Activated naive CD4-positive, alpha-beta T cell treated with anti-CD3 and anti-CD28 coated beads, Interleukin-2, amount 10 ng/mL, durations not matched to agents 7 days and 5 days (primary cell): ENCODE data around the gene RBBP6.

Experiments used
- CTCF ChIA-PET: fragments of 350-600 bp; sonication (Branson Sonifier 250); formaldehyde crosslinking; loops from one replicate; lab custom pipeline; 2021; ENCODE audit warnings: antibody characterized with exemption; lab: Charles Lee
- DNase-seq: peaks from one replicate; pipeline ENCODE4 v3.0.0-alpha.2; 2020
- H3K27ac Mint-ChIP-seq: one replicate; pipeline ENCODE4 v1.8.0; 2021; ENCODE audit warnings: mild to moderate bottlenecking, moderate library complexity, mixed read lengths
- H3K27me3 Mint-ChIP-seq: one replicate; pipeline ENCODE4 v1.8.0; 2021; ENCODE audit warnings: mild to moderate bottlenecking, mixed read lengths
- H3K36me3 Mint-ChIP-seq: one replicate; pipeline ENCODE4 v1.8.0; 2021; ENCODE audit warnings: mixed read lengths
- H3K4me1 Mint-ChIP-seq: one replicate; pipeline ENCODE4 v1.8.0; 2021; ENCODE audit warnings: mixed read lengths
- H3K4me3 Mint-ChIP-seq: one replicate; pipeline ENCODE4 v1.8.0; 2021; ENCODE audit warnings: mild to moderate bottlenecking, moderate library complexity, mixed read lengths
- H3K9me3 Mint-ChIP-seq: one replicate; pipeline ENCODE4 v1.8.0; 2021; ENCODE audit warnings: mixed read lengths

Gene RBBP6

DNA sequence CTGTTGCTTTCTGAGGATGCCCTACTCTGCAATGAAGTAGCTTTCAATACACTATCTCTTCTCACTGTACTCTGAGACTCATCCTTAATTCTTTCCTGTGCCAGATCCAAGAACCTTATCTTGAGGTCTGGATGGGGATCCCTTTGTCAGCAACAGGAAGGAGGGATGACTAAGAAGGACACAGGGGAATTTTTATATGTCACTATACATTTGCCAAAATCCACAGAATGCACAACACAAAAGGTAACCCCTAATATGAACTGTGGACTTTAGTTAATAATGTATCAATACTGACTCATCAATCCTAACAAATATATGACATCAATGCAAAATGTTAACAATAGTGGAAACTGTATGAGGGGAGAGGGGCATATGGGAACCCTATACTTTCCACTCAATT is 4.7 kb upstream of the RBBP6 start:
- H3K4me1 Mint-ChIP-seq = peaks cover 12% of the 10 kb centered on the region
- peaks cover 2% of the 10 kb centered on the region for H3K36me3 Mint-ChIP-seq
- H3K4me3 Mint-ChIP-seq = no peak overlapping the region
- no peak overlapping the region for H3K27ac Mint-ChIP-seq
- DNase-seq = no peak
- peaks cover 28% of the 10 kb centered on the region for H3K27me3 Mint-ChIP-seq
- CTCF ChIA-PET = interaction anchor here (1.5 kb wide), 1 partner anchor 19 kb away, joined by 3 read pairs; no protein-coding TSS in a partner anchor
- H3K9me3 Mint-ChIP-seq = no peaks in the 10 kb centered on the region

DNA sequence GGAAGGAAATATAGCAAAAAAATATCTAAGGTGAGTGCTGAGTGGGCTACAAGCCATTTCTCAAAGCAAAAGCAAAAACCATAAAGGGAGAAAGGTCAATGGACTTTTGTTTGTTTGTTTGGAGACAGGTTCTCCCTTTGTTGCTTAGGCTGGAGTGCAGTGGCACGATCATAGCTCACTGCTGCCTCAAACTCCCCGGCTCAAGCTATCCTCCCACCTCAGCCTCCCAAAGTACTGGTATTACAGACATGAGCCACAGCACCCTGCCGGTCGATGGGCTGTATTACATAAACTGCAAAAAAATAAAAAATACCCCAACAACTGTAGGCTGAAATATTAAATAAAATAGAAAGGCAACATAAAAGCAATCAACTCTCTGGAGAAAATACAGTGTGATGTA is 3.5 kb upstream of the RBBP6 start:
- Mint-ChIP-seq H3K9me3 (no peaks in the 10 kb centered on the region), H3K36me3 (peaks cover 7% of the 10 kb centered on the region), H3K27ac (no peak overlapping the region), H3K4me3 (no peak overlapping the region), H3K4me1 (peaks cover 12% of the 10 kb centered on the region), H3K27me3 (peaks cover 19% of the 10 kb centered on the region)
- CTCF ChIA-PET = interaction anchor here (0.9 to 2.6 kb wide), 2 partner anchors 19 to 31 kb away, joined by 3 to 7 read pairs; no protein-coding TSS in a partner anchor
- no peak for DNase-seq

DNA sequence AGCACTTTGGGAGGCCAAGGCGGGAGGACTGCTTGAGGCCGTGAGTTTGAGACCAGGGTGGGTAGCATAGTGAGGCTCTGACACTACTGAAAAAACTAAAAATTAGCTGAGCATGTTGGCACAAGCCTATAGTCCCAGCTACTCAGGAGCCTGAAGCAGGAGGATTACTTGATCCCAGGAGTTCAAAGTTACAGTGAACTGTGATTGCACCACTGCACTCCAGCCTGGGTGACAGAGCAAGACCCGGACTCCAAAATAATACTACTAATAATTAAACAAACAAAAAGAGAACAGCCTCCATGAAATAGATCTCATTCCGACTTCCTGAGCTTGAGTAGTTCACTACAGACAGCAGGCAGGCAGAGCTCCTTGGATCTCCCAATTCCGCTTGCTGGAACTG is 2.7 kb upstream of the RBBP6 start:
- Mint-ChIP-seq H3K36me3 (peaks cover 14% of the 10 kb centered on the region), H3K9me3 (no peaks in the 10 kb centered on the region), H3K27ac (no peak overlapping the region), H3K27me3 (peaks cover 16% of the 10 kb centered on the region), H3K4me1 (peaks cover 13% of the 10 kb centered on the region), H3K4me3 (no peak overlapping the region)
- DNase-seq = no peak
- CTCF ChIA-PET = interaction anchor here (2.6 kb wide), 1 partner anchor 20 kb away, joined by 7 read pairs; no protein-coding TSS in a partner anchor

DNA sequence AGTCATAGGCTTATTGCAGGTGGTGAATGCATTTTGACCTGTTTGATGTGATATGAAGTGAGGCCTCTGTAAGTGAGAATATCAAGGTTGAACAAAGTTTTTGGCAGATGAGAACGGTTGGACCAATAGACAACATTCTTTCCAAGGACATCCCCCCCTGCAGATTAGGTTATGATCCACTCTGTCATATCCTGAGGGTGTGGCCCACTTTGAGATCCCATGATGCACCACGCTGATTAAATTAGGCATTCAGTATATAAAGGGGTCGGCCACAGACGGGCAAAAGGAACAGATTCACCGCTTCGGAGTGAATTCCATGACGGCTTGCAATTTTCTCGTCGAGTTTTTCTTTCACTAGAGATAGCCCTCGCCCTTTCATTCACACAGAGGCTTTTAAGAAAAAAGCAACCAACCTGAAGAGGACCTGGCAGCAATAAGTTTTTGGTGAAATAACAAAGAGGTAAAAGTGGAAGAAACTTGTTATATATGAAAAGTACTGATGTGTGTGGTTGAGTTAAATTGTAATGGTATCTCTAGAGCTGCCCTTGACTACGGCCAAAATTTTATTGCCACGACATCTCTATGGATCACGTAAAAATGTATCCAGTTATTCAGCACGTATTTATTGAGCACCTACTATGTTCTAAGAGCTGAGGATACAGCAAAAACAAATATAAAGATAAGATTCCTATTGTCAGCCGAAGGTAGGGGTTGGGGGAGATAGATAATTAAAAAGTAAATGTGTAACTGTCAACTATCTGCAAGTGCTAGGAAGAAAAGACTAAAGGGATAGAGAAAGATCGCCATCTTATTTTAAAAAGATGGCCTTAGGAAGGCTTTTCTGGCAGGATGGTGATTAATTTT is 1.7 kb upstream of the RBBP6 start:
- CTCF ChIA-PET = interaction anchor here (1.4 to 2.6 kb wide), 3 partner anchors 21 to 33 kb away, joined by 6 to 8 read pairs (median 7); no protein-coding TSS in a partner anchor
- peaks cover 11% of the 10 kb centered on the region for H3K27me3 Mint-ChIP-seq
- H3K27ac Mint-ChIP-seq = no peak overlapping the region

DNA sequence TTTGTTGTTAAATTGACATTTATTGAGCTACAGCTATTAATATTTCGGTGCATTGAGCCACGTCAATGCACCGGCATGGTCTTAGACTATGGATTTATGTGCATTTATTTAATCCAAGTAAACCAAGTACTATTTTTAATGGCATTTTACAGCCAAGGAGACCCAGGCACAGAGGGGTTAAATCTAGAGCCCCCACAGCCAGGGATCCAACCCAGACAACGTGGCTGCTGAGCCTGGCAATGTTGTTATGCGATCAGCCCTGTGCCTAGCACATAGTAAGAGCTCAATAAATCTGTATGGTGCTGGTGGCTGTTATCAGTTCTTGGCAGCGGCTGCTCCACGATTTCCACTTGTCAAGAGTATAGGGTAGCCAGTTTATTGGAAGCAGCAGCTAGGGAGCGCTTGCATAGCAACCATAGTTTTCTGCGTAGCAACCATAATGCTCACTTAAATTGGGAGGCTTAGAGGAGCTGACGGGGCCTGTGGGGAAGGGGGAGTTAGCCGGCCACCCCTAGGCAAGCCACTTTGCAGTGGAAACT is 541 bp upstream of the RBBP6 start:
- peaks cover 31% of the 10 kb centered on the region for H3K4me1 Mint-ChIP-seq
- CTCF ChIA-PET = interaction anchor here (0.9 to 1.4 kb wide), 3 partner anchors 18 to 34 kb away, joined by 3 to 8 read pairs (median 6); no protein-coding TSS in a partner anchor
- peak overlapping the region; percentile 100 for H3K27ac Mint-ChIP-seq
- no peaks in the 10 kb centered on the region for H3K9me3 Mint-ChIP-seq
- H3K27me3 Mint-ChIP-seq = peaks cover 5% of the 10 kb centered on the region
- DNase-seq = no peak
- peak overlapping the region; percentile 97 for H3K4me3 Mint-ChIP-seq
- peaks cover 25% of the 10 kb centered on the region for H3K36me3 Mint-ChIP-seq

More for the DNA sequence above, 1.7 kb upstream of the RBBP6 start:
- peaks cover 21% of the 10 kb centered on the region for H3K4me1 Mint-ChIP-seq
- no peak for DNase-seq
- H3K9me3 Mint-ChIP-seq = no peaks in the 10 kb centered on the region
- H3K36me3 Mint-ChIP-seq = peaks cover 19% of the 10 kb centered on the region
- H3K4me3 Mint-ChIP-seq = peak overlapping the region; percentile 33

DNA sequence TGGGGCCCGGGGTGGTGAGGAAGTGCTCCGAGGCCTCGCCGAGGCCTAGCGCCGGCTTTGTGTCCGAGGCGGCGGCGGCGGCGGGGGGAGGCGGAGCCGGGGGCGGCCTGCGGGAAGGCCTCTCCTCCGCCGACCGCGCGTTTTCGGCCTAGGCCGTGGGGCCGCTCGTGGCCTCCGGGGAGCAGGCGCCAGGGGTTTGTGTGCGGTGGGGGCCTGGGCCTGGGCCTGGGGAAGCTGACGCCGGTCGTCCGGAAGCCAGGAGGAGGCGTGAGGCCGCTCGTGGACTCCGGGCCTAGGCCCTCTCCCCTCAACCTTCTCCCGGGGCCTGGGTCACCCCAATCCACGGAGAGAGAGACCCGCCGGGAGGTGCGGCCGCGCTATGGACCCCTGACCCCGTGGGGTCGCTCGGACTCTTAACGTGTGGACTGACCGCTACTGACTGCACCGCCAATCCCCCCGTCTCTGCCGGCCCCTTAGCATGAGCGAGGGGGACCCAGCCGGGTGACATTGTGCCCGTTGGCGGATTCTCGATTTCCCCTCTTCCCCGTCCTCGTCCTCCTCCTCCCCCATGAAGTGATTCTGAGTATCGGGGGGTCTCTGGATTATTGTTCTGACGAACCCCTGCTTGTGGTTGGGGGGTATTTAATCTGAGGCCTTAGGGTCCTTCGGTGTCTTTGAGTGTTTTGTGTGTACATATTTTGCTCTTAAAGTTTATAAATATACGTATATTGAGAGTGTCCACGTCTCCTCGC is 660 bp downstream of the RBBP6 start:
- H3K27ac Mint-ChIP-seq = peak overlapping the region; percentile 100
- no peaks in the 10 kb centered on the region for H3K9me3 Mint-ChIP-seq
- CTCF ChIA-PET = no interaction called here
- peak; percentile 73 for DNase-seq
- H3K27me3 Mint-ChIP-seq = peaks cover 5% of the 10 kb centered on the region
- H3K4me3 Mint-ChIP-seq = peak overlapping the region; percentile 97
- H3K4me1 Mint-ChIP-seq = peaks cover 43% of the 10 kb centered on the region
- peaks cover 28% of the 10 kb centered on the region for H3K36me3 Mint-ChIP-seq

DNA sequence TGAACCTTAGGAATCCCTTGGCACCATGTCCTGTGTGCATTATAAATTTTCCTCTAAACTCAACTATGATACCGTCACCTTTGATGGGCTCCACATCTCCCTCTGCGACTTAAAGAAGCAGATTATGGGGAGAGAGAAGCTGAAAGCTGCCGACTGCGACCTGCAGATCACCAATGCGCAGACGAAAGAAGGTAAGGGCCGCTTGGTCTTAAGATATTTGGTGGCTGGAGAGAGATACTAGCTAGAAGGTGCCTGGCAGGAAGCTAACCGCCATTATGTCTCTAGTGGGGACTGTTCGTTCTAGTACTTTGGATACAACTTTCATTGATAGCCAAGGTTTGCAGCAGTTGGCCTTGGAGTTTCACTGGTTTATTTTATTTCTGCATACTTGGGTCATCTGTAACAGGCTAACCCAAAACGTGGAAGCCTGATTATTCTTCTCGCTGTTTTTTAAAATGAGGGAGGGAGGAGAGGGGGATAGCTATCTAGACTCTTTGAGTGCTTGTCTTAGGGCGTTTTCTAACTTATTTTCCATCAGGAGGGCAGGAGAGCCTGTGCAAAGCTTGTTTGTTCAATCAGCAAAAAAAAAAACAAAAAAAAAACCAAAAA is 1.3 kb downstream of the RBBP6 start:
- Mint-ChIP-seq H3K36me3 (peaks cover 34% of the 10 kb centered on the region), H3K9me3 (no peaks in the 10 kb centered on the region), H3K27ac (peak overlapping the region; percentile 98), H3K4me1 (peaks cover 50% of the 10 kb centered on the region), H3K27me3 (peaks cover 5% of the 10 kb centered on the region), H3K4me3 (peak overlapping the region; percentile 97)
- CTCF ChIA-PET = interaction anchor here (2.1 kb wide), 1 partner anchor 24 kb away, joined by 7 read pairs; no protein-coding TSS in a partner anchor
- peak; percentile 32 for DNase-seq

DNA sequence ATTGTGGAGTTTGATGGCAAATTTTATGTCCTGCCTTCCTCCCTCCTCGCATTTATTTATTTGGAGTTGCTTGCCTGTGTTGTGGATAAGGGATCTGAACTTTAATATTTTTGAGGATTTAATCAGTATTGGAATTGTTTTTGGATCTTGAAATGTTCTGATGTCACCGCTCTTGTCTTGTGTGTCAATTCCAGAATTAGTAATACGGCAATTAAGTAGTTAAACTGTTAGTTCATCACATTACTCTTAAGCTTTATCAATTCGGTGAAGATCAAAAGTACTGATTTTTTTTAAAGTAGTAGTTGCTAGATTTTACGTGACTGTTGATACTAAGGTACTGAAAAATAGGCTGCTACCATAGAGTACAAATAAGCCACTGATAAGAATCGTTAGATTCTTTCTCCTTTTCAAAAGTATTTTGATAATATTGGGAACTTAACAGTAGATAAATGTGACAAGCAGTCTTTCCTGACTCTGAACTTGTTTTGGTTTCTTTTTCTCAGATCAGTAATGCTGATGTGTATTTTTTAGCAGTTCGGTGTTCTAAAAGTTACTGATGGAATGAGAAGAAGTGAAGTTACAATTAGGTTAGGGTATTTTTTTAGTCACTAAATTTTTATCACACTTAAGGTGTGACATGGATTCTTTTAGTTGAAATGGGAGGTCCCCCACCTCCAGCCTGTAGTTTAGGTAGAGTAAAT is 2.0 kb downstream of the RBBP6 start:
- CTCF ChIA-PET = interaction anchor here (0.6 to 2.1 kb wide), 3 partner anchors 25 to 758 kb away, joined by 3 to 7 read pairs (median 3); no protein-coding TSS in a partner anchor
- H3K4me1 Mint-ChIP-seq = peaks cover 51% of the 10 kb centered on the region
- H3K36me3 Mint-ChIP-seq = peaks cover 36% of the 10 kb centered on the region
- no peaks in the 10 kb centered on the region for H3K9me3 Mint-ChIP-seq
- H3K27ac Mint-ChIP-seq = peak overlapping the region; percentile 98
- DNase-seq = no peak
- H3K27me3 Mint-ChIP-seq = peaks cover 5% of the 10 kb centered on the region
- H3K4me3 Mint-ChIP-seq = peak overlapping the region; percentile 97

DNA sequence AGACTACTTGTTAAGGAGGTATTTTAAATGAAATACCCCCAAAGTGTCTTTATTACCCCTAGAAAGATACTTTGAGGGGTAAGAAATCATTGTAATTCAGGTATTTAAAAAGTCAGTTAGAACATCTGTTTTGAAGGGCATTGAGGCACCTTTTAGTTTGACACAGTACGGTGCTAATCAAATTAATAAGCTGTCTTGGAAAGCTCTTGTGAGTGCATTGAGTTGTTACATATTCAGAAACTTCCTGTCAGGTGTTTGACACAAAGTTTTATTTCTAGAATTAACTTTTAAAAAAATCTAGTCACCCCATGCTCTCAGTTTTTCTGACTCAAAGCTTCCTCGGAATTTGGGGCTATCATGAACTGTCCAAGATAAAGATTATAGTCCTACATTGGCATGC is 4.6 kb downstream of the RBBP6 start:
- H3K27me3 Mint-ChIP-seq = peaks cover 5% of the 10 kb centered on the region
- H3K4me3 Mint-ChIP-seq = peak overlapping the region; percentile 15
- CTCF ChIA-PET = no interaction called here
- peaks cover 42% of the 10 kb centered on the region for H3K4me1 Mint-ChIP-seq
- peaks cover 48% of the 10 kb centered on the region for H3K36me3 Mint-ChIP-seq
- no peaks in the 10 kb centered on the region for H3K9me3 Mint-ChIP-seq
- no peak for DNase-seq
- H3K27ac Mint-ChIP-seq = peak overlapping the region; percentile 45

DNA sequence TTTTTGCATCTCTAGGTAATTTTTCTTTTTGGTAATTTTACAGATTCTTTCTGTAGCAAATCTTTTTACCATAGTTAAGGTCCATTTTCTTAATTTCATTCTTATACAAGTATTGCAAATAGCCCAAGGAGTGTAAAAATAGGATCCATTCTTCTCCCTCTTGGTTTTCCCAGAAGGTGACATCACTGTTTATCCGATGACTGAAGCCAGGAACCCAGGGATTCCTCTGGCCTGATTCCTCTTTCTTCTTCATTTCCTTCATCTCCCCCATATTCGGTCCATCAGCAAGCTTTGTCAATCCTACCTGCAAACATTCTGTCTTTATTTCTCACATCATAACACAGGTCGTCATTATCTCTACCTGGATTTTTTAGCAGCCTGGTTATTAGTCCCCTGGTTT is 5.3 kb downstream of the RBBP6 start:
- no peaks in the 10 kb centered on the region for H3K27me3 Mint-ChIP-seq
- peaks cover 48% of the 10 kb centered on the region for H3K4me1 Mint-ChIP-seq
- no peak overlapping the region for H3K27ac Mint-ChIP-seq
- no peak for DNase-seq
- no peak overlapping the region for H3K4me3 Mint-ChIP-seq
- CTCF ChIA-PET = no interaction called here
- H3K36me3 Mint-ChIP-seq = peaks cover 51% of the 10 kb centered on the region
- no peaks in the 10 kb centered on the region for H3K9me3 Mint-ChIP-seq

DNA sequence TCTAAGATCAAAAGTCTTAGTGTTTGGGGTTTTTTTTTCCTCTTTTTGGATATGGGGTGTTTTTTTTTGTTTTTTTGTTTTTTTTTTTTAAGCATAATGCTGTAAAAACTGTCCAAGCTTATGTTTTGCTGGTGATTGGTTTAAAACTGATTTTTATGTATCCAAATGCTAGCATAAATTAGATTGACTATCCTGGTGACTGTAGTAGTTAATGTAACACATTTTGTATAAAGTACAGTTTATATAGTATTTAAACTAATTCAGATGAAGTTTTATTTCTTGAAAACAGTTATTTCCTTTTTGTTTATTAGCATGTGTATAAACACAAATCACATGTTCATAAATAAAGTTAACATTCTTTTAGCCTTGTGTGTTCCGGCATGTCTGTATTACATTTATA is 10.9 kb downstream of the RBBP6 start:
- H3K4me1 Mint-ChIP-seq = peaks cover 19% of the 10 kb centered on the region
- no peak overlapping the region for H3K4me3 Mint-ChIP-seq
- DNase-seq = no peak
- CTCF ChIA-PET = interaction anchor here (1.4 kb wide), 1 partner anchor 15 kb away, joined by 3 read pairs; no protein-coding TSS in a partner anchor
- peaks cover 36% of the 10 kb centered on the region for H3K36me3 Mint-ChIP-seq
- H3K9me3 Mint-ChIP-seq = no peaks in the 10 kb centered on the region
- H3K27me3 Mint-ChIP-seq = no peaks in the 10 kb centered on the region
- H3K27ac Mint-ChIP-seq = no peak overlapping the region

DNA sequence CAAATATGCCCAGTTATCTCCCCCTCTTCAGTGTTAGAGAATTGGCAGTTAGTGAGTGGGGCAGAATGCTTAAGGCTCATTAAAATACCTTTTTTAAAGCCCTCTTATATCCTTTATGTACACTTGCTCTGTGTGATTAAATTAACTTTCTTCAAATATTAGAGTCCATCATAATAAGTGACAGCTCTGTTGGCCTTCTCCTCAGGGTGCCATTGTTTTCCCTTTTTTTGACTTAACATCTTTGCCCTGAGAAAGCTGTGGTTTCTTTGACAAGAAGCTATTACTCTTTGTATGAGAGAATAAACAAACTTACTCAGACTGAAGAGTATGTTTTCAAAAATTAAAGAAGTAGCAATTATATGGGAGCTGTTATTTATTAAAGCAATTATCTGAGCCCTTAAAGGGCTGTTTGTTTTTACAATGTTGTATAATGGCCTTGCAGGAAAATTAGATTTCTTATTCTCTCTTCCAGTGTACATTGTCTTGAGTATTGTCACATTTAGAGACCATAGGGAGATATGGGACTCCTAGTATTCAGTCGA is 13.4 kb downstream of the RBBP6 start:
- Mint-ChIP-seq H3K36me3 (peaks cover 40% of the 10 kb centered on the region), H3K4me1 (peaks cover 11% of the 10 kb centered on the region), H3K27ac (no peak overlapping the region), H3K27me3 (no peaks in the 10 kb centered on the region), H3K9me3 (no peaks in the 10 kb centered on the region), H3K4me3 (no peak overlapping the region)
- no peak for DNase-seq
- CTCF ChIA-PET = interaction anchor here (0.9 kb wide), 1 partner anchor 107 kb away, joined by 4 read pairs; no protein-coding TSS in a partner anchor

DNA sequence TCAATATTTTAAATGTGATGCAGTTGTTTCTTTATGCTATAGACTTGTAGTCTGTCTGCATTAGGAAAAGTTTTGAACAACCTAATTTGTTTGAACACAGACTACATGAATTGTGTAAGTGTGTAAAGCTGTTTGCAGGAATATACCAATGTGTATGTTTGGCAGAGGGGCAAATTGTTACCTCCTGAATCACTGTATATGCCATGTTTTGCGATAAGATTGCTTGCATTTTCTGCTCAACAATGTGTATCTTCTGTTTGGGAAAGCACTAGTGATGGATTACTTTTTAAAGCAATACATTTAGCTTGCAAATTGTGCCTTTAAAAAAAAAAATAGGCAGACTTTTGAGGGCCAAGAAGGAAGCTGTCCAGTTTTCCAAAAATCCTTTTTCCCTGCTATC is 14.6 kb downstream of the RBBP6 start:
- CTCF ChIA-PET = no interaction called here
- H3K9me3 Mint-ChIP-seq = no peaks in the 10 kb centered on the region
- peaks cover 11% of the 10 kb centered on the region for H3K4me1 Mint-ChIP-seq
- H3K27me3 Mint-ChIP-seq = no peaks in the 10 kb centered on the region
- no peak overlapping the region for H3K27ac Mint-ChIP-seq
- H3K4me3 Mint-ChIP-seq = no peak overlapping the region
- H3K36me3 Mint-ChIP-seq = peaks cover 44% of the 10 kb centered on the region
- no peak for DNase-seq
